Suppressor macrophage treated with lipopolysaccharide for 1 hour (primary cell): ENCODE measurements around the gene RHEB.
A peak's percentile ranks its signal among the peaks of the same experiment; 100 is the strongest.

Source experiments
- DNase-seq, 3 donors: peaks; one replicate each; pipeline ENCODE4 v3.0.0-alpha.2; 2020 to 2022

The RHEB gene

DNA sequence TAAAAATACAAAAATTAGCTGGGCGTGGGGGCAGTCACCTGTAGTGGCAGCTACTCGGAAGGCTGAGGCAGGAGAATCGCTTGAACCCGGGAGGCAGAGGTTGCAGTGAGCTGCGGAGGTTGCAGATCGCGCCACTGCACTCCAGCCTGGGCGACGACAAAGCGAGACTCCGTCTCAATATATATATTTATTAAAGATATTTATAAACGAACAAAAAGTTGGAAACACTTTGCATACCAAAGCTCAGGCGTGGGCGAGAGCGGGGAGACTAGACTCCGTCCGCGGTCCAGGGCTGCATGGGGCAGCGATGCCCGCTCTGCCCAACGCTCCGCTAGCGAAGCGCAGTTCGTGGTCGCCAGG lies 71.8 kb downstream of the RHEB start:
- no peak for DNase-seq

DNA sequence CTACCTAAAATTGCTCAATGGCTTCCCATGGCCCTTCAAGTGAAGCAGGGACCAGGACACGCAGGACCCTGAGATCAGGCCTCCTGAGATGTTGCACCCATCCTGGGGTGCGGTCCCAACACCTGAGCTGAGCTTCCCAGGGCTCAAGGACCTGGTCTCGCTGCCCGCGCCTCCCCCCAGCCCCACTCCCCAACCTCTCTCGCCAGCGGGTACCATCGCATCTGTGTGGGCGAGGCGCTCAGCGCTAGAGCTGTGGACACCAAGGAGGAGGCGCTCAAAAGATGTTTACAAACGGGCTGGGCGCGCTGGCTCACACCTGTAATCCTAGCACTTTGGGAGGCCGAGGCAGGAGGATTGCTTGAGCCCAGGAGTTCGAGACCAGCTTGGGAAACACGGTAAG lies 72.4 kb downstream of the RHEB start:
- no peak for DNase-seq

DNA sequence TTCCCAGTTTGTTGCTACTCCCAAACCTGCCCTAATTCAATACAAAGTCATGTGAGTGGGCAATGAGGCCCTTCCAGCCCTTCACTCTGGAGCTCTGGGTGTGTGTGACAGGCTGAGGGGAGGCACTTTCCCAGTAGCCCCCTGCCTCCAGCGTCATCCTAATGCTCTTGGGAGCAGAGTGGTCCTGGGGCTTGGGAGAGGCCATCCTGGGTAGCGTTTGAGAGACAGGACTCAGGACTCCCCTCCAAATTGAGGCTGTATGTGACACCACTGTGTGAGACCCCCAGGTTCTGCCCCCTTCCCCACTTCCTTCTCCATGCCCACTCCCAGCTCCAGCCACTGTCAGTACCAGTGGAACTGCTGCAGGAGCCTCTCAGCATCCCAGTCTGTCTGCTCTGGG lies 73.3 kb downstream of the RHEB start:
- no peak for DNase-seq

DNA sequence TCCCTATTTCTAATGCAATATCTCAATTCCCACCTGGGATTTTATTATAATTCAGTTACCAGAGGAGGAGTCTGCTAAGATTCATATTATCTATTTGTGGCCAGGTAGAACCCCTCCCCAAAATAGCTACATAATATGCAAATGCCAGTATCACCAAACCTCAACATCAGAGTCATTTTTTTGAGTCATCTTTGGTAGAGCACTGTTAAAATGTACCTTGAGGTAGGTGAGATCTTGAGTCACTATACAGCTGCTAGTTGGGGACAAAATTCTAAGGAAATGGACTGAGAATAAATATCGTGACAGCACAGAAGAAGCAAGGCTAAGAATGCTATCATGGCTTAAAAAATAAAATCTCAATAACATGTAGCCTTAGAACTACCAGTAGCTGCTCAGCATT lies 75.1 kb downstream of the RHEB start:
- DNase-seq: no peak

DNA sequence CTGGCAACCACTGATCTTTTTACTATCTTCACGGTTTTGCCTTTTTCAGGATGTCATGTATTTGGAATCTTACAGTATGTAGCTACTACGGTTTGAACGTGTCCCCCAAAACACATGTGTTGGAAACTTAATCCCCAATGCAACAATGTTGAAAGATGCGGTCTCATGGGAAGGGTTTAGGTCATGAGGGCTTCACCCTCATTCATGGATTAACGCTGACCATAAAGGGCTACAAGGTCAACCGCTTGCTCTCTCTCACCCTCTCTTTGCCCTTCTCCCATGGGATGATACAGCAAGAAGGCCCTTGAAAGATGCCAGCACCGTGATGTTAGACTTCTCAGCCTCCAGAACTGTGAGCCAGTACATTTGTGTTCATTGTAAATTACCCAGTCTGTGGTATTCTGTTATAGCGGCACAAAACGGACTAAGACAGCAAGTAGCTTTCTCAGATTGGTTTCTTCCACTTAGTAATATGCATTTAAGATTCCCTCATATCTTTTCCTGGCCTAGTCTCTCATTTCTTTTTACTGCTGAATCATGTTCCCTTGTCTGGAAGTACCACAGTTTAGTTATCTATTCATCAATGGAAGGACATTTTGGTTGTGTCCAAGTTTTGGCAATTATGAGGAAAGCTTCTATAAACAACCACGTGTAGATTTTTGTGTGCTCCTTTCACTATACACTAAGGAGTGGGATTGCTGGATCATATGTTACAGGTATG lies 76.8 kb downstream of the RHEB start:
- no peak for DNase-seq

DNA sequence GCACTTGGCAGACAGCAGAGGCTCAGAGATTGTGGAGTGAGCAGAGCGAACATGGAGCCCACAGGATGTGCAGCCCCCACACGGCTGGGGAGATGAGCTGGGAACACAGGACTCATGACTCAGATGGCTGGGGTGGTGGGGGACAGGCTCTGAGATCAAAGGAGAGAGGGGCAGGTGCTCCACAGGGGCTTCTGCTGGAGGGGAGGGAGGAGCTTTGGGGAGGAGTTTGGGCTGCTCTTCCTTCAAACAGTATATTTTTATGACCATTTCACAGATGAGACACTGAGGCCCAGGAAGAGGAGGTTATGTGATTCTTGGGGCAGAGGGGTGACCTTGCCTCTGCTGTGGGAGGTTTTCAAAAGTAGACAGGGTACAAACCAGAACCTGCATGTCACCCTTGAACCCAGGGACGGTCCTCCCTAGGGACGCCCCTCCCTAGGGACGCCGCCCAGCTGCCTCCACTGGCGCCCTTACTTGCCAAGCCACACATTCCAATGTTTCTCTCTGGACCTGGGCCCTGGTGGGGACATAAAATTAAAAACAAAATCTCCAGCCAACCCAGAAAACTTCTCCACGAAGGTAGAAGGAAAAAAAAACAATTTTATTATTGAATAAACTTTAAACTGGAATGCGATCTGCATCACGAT lies 78.8 kb downstream of the RHEB start:
- DNase-seq: no peak

DNA sequence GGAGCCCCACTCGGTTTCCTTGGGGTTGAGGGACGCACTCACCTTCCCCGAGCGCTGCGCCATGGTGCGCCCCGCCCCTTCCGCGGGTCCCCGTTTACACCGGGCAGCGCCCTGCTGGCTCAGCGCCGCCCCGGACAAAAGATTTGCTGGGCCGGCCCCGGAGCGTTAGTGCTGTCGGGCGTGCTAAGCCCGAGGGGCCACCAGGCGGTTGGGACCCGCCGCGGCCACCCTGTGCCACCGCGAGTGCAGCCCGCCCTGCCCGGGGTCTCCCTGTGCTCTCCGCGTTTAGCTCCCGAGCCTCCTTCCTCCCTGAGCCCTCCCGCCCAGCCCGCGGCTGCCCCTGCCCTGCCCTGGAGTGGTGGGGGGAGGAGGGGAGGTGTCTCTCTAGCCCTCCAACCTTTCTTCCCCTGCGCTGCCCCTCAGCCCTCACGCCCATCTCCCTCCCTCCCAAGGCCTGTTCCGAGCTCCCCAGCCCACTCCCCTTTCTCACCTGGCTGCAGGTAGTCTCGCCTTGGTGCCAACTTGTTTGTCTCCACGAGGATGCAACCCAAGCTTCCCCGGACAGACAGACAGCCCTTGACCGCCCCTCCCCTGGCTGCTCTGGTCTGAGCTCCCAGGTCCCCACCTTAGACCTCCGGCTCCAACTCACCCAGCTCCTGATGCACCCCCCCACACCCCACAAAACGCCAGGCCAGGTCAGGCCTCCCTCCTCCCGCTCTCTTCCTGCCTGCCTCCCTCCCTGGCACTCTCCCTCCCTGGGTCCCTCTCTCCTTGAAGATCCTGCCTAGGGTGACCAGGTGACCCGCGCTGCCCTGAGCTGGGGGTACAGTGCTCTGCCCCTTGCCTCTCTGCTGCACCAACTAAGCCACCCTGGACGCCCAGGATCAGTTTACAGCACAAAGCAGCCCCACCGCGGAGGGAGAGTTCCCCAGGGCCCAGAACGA lies 79.6 kb downstream of the RHEB start, which contains the start of gene CRYGN:
Gene CRYGN (minus strand): TSS at position 287 of the 944 bp plus-strand sequence. CDS start 224 bp downstream, at position 63.
- no peak for DNase-seq

DNA sequence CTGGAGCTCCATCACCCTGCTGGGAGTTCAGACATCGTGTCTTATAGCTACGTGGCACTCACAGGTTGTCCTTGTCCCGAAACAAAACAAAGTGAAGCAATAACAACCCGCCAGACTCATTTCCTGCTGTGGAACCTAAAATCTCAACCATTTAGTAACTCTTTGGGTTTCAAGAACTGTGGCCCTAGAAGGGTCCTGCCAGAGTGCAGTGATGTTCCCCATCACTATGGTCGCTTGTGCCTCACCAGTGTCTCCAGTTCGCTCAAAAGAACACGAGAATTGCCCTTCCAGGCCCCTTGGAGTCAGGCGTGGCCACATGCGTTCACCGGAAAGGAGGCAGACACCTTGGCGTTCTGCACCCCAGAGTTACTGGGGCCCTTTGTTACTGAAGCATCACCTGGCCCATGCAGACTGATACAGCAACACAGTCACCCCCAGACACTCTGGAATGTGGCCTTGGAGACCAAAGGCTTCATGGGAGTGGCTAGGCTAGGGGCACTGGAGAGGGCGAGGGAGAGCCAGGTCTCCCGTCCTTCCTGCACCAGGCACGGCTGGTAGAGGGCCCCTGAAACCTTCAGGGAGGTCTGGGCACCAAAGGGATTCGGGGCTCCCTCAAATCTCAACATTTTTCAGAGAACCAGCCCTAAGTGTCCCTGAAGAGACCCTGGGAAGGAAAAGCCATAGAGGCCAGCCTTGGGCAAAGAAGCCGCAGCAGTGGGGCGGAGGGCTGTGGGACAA lies 80.7 kb downstream of the RHEB start:
- DNase-seq: no peak

DNA sequence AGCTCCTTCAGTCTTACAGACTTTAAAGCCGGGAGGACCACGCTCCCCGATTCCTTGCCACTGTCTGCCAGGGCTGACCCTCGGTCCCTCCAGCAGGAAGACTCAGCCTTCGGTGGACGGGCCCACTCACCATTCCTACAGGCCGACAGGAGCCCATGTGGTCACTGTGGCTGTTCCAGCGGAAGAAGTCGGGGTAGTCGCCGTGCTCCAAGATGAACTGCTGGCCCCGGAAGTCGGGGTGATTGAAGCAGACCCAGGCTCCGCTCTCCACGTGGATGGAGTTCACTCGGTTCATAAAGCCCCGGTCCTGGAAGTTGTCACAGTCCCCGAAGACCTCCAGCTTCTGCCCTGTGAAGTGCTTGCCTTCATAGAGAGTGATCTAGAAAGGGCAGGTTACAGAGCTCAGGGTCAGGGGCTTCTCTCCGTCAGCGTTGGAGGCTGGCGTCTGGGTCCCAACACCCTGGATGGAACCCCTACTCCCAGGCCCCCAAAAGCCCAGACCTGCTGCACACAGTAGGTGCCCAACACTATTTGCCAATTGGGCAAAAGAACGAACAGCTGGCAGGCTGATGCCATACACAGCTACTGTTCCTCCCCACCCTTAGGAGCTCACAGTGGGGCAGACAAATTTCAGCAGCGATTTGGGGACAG lies 81.7 kb downstream of the RHEB start:
- DNase-seq: no peak

DNA sequence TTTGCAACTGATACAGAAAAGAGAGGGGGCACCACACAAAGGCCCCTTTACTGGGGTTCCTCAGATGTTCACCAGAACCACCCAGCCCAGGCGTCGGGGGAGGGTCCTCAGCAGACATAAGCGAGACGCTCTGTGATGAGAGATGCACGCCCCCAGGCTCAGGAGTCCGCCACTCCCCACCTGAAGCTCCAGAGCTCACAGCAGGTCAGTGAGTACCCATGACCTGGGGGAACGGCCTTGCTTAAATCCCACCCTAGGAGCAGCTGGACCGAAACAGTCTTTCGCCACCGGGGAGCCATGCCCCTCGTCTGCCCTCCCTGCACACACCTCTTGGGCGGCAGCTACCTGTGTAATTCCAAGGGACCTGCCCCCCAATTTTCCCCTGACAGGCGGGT lies 82.5 kb downstream of the RHEB start:
- no peak for DNase-seq

DNA sequence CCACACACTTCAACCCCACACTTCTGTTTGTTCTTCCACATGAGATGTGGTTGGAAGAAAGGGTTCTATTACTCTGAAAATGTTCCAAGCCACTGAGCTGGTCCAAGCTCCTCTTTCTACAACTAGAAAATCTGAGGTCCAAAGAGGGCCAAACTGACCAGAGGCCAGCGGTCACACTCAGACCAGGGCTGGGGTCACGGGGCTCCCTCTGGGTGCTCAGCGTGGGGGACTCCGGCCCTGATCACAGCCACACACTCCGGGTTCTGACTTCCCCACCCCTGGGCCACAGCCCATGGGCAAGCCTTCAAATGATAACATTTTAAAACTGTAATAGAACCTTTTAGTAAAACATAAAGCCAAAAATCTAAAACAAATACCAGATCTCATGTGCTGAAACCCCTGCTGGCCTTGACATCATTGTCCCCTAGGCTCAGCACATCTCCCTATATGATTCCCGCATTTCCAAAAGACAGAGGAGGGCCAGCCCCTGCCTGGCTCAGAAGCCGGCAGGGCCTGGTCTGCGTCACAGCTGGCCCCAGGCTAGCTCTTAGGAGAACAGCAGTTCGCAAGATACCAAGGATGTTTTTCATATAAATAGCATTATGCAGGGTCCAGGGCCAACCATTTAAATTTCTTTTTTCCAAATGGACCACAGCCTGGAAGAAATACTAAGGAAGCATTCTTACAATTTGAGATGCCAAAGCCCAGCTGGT lies 83.1 kb downstream of the RHEB start:
- no peak for DNase-seq

DNA sequence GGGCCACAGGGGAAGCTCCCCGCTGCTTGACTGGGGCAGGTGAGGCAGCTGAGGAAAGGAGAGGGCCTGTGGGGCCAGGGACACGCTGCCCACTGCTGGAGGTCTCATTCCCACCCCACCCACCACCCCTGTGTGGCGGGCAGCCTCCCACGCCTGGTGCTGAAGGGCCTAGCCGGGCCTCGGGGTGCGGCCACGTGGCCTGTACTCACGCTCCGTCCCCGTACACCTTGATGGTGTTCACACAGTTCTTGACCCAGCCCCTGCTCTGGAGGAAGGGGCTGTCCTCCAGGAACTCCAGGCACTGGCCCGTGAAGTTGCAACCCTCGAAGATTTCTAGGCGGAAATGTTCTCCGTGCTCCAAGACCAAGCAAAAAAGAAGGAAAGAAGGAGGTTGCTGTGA lies 83.7 kb downstream of the RHEB start:
- DNase-seq: no peak

DNA sequence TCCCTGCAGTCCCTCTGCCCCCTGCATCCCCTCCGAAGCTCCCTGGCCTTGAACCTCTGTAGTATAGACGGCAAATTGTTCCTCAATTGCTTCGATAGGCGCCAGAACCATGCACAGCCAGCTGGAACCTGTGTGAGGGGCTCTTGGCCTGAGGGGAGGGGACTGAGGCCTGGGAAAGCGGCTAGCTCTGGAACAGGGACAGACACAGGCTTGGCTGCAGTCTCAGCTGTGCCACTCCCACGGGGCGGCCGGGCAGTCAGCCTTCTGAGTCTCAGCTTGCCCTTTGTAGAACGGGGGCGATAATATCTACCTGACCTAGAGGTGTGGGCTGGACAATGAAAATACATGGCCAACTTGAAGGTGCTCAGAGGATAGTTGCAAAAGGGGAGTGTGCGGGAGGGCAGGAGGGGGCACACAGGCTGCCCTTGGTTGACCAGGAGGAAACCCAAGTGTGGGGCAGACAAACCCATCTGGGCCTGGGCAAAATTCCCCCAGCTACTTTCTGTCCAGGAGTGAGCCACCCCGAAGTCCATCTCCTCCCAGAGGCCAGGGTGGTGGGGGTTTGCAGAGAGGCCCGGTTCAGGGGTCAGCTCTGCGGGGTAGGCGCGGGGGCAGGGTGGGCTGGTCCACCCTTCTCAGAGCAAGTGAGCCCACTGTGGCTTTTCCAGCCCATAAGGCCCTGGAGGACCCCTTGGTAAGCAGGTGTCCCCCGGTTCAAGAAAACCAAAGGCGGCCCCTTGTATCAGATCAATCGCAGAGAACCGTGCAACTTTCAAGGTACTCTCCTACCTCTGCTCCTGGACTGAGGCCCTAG lies 84.4 kb downstream of the RHEB start:
- DNase-seq: no peak

DNA sequence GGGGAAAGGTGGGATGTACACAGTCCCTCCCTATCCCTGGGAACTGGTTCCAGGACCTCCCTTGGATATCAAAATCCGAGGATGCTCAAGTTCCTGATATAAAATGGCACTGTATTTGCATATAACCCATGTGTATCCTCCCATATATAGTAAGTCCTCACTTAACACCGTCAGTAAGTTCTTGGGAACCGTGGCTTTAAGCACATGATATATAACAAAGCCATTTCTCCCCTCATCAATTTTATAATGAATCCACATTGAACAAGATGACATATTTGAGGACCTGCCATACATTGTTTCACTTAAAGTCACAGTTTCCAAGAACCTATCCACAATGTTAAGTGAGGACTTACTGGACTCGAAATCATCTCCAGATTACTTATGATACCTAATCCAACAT lies 85.1 kb downstream of the RHEB start:
- no peak for DNase-seq

DNA sequence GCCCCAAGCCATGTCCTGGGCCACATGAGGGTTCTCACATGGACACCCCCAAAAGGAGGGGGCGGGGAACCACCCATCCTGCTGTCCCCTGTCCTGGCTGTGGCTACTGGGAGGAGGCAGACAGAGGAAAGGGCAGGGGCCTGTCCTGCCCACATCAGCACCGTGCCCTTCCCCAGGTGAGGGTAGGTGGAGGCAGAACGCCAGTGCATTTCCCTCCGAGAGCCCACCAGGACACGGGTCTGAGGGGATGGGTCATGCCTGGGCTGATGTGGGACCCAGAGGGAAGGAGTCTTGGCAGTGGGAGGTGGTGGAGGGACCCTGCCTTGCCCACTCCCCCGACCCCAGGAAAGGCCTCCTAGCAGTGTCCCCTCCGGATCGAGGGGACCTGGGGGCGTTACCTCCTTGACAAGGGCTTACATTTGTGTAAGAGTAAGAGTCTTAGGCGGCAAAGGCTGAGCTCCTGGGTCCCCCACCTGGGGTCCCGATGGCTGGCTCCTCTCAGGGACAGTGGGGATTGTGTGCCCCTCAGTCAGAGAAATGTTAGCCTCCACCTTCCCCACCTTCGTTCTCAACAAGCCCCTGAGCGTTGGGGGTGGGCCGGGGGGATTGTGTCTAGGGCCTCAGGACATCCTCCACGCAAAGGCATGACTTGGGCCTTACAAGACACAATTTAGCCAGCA lies 85.8 kb downstream of the RHEB start:
- no peak for DNase-seq

DNA sequence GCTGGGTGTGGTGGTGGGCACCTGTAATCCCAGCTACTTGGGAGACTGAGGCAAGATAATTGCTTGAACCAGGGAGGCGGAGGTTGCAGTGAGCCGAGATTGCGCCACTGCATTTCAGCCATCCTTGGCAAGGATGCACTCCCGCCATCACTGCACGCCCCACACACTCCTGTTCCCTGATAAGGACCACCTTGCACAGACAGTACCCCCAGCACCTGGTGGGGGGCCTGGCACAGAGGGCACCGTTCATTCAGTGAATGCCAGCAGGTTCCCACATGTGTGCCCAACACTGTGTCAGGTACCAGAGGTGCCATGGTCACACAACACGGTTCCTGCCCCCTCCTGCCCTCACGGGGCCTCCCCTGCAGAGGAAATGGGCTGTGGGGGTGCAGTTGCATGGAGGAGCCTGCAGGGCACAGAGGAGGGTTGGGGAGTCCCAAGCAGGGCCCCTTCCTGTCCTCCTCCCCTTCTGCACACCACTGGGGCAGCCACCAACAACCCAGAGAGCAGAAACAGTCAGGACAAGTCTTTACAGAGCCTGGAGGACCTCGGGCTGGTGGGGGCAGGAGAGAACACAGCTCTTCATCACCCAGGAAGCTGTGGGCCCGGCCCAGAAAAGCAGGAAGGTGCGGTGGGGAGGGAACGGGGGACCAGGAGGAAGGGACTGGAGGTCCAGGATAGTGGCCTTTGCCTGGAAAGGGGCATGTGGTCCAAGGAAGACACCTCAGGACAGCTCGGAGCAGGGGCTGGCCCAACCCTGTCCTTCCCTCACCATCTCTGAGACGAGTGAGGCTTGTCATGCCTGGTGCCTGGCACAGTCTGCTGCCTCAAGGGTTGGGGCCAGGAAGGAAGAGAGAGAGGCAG lies 86.8 kb downstream of the RHEB start:
- DNase-seq: peak in 1 of 3 donors; percentile 37

DNA sequence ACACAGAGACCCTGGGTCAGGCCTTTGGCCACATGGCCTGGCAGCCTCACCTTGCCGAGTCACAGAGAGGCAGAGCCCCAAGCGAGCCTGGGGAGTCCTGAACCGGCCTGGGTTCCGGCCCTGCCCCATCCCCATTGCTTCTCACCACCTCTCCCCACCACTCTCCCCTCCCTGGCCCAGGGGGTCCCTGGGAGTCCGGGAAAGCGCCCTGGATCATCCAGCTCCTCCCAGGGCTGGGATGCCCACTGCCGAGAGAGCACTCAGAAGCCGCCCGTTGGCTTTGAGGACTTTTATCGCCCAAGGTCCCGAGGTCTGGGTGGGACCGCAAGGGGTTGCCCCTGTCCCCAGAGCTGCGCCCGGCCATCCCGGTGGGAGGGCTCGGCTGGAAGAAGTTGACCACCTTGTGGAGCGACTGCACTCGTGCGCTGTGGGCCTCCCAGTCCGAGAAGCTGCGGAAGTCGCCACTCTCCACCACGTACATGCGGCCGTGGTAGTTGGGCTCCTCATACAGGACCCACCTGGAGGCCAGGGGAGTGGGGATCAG lies 87.9 kb downstream of the RHEB start:
- DNase-seq: no peak

DNA sequence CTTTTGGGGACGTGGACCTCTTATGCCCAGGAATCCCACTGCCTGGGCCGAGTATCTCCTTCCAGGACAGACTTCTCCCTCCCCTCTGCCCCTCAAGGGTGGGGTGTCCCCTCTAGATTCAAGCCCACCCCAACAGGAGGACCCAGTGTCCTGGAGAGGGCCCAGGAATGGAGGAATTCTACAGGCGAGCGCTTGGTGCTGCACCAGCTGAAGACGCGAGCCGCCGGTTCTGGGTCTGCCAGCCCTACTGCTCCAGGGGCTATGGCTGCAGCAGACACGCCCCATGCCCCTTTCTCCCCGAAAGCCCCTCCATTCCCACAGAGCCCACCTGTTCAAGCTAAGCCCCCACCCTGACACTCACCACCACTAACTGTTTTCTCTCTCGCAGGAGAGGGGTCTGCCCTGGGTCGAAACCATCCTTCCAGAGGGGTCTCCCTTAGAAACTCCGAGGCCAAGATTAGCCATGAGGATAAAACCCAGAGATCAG lies 88.4 kb downstream of the RHEB start:
- no peak for DNase-seq
